Measurements from ENCODE around the gene TXK.

TXK gene

DNA sequence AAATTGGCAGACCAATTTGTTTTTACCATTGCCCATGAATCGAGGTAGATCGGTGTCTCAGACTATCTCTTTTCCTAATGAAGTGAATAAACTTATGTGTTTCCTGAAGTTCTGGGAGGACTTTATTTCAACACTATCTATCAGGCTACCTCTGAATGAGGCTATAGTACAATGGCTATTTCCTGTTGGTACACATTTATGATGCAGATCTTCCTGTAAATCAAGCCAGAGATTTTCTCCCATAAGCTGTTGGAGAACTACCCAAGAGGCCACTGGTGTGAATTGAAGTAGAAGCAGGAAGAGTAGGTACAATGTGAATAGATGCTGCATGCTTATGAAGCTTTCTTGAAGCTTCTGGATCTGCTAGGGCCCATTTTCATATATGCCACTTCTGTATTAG is 16.0 kb downstream of the TXK start:
- Histone ChIP-seq H3K79me2 (ENCODE audit: insufficient read depth, low read length) (no peaks in the 10 kb centered on the region), H3K27me3 (ENCODE audit: insufficient read depth, low read length) (peaks cover 5% of the 10 kb centered on the region; the same call in 1 of the 2 replicates), H4K20me1 (ENCODE audit: insufficient read depth, low read length) (no peaks in the 10 kb centered on the region), H3K9me2 (ENCODE audit: low read depth, low read length) (no peaks in the 10 kb centered on the region), H3K9ac (ENCODE audit: low read length) (no peak overlapping the region), H3K4me3 (ENCODE audit: low read depth, low read length, poor library complexity, severe bottlenecking) (no peak overlapping the region), H2AFZ (ENCODE audit: low read length) (no peak overlapping the region), H3K4me1 (ENCODE audit: insufficient read depth, low read length, severe bottlenecking) (no peaks in the 10 kb centered on the region), H3K9me3 (ENCODE audit: low read length) (no peaks in the 10 kb centered on the region), H3K4me2 (ENCODE audit: low read length) (no peak overlapping the region), H3K36me3 (ENCODE audit: insufficient read depth, low read length) (no peaks in the 10 kb centered on the region), H3K27ac (ENCODE audit: low read depth, low read length, poor library complexity, severe bottlenecking) (no peak overlapping the region), H3F3A (ENCODE audit: insufficient read depth, low read length) (no peaks in the 10 kb centered on the region)
- TF ChIP-seq EZH2 (IDR thresholded peaks at IDR 0.05; ENCODE audit: borderline replicate concordance, low read length): no peak
- TF ChIP-seq, protein P1, sequence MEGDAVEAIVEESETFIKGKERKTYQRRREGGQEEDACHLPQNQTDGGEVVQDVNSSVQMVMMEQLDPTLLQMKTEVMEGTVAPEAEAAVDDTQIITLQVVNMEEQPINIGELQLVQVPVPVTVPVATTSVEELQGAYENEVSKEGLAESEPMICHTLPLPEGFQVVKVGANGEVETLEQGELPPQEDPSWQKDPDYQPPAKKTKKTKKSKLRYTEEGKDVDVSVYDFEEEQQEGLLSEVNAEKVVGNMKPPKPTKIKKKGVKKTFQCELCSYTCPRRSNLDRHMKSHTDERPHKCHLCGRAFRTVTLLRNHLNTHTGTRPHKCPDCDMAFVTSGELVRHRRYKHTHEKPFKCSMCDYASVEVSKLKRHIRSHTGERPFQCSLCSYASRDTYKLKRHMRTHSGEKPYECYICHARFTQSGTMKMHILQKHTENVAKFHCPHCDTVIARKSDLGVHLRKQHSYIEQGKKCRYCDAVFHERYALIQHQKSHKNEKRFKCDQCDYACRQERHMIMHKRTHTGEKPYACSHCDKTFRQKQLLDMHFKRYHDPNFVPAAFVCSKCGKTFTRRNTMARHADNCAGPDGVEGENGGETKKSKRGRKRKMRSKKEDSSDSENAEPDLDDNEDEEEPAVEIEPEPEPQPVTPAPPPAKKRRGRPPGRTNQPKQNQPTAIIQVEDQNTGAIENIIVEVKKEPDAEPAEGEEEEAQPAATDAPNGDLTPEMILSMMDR (IDR thresholded peaks at IDR 0.05; ENCODE audit: low read length): no peak

DNA sequence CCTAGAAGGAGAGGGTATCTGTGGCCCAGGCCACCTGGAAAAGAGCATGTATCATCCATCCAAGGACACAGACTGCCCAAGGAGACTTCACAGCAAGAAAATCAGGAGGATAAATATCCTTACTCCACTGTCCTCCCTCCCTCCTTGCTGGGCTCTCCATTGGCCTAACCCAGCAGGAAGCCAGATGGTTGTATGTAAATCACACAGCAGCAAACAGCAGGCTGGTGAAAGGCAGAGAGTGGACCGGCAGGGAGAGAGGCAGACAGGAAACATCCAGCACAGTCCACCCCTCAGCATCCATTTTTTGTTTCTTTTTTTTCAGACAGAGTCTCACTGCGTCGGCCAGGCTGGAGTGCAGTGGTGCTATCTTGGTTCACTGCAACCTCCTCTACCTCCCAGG is 17.5 kb downstream of the TXK start:
- TF ChIP-seq EZH2 (IDR thresholded peaks at IDR 0.05; ENCODE audit: borderline replicate concordance, low read length): no peak
- TF ChIP-seq, protein P1 (IDR thresholded peaks at IDR 0.05; ENCODE audit: low read length): no peak
- H3K9me2 ChIP-seq (ENCODE audit: low read depth, low read length): no peaks in the 10 kb centered on the region
- no peak overlapping the region for H3K27ac ChIP-seq (ENCODE audit: low read depth, low read length, poor library complexity, severe bottlenecking)

DNA sequence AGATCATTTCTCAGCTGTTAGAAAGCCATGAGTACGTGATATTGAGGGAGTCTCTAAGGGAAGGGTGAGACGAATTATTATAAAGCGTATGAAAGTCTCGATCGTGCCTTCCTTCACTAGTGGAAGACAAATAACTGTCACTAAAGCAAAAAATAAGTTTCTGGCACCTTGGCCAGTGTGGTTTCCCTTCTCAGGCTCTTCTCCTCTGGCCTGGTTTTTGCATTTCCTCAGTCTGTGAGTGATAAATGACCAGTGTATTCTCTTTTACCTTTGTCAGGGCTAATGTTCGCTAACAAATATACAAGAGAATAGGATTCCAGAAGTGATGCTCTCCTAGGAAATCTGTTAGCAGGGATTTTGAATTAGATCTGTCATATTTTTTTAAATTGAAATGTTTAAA is 19.6 kb downstream of the TXK start:
- Histone ChIP-seq H3K4me3 (ENCODE audit: low read depth, low read length, poor library complexity, severe bottlenecking) (no peak overlapping the region), H3F3A (ENCODE audit: insufficient read depth, low read length) (no peaks in the 10 kb centered on the region), H3K79me2 (ENCODE audit: insufficient read depth, low read length) (no peaks in the 10 kb centered on the region), H3K4me1 (ENCODE audit: insufficient read depth, low read length, severe bottlenecking) (no peaks in the 10 kb centered on the region), H4K20me1 (ENCODE audit: insufficient read depth, low read length) (no peaks in the 10 kb centered on the region), H3K9me2 (ENCODE audit: low read depth, low read length) (no peaks in the 10 kb centered on the region), H3K36me3 (ENCODE audit: insufficient read depth, low read length) (no peaks in the 10 kb centered on the region), H3K27me3 (ENCODE audit: insufficient read depth, low read length) (peaks cover 5% of the 10 kb centered on the region; the same call in 1 of the 2 replicates), H3K9me3 (ENCODE audit: low read length) (no peaks in the 10 kb centered on the region), H3K4me2 (ENCODE audit: low read length) (no peak overlapping the region), H2AFZ (ENCODE audit: low read length) (no peak overlapping the region), H3K9ac (ENCODE audit: low read length) (no peak overlapping the region), H3K27ac (ENCODE audit: low read depth, low read length, poor library complexity, severe bottlenecking) (no peak overlapping the region)
- TF ChIP-seq EZH2 (IDR thresholded peaks at IDR 0.05; ENCODE audit: borderline replicate concordance, low read length): no peak
- TF ChIP-seq, protein P1 (IDR thresholded peaks at IDR 0.05; ENCODE audit: low read length): no peak

More for the DNA sequence above, 17.5 kb downstream of the TXK start:
- H3K9ac ChIP-seq (ENCODE audit: low read length): no peak overlapping the region
- no peak overlapping the region for H2AFZ ChIP-seq (ENCODE audit: low read length)
- H3K4me2 ChIP-seq (ENCODE audit: low read length): no peak overlapping the region
- H3K36me3 ChIP-seq (ENCODE audit: insufficient read depth, low read length): no peaks in the 10 kb centered on the region
- H3K27me3 ChIP-seq (ENCODE audit: insufficient read depth, low read length): peaks cover 5% of the 10 kb centered on the region; the same call in 1 of the 2 replicates
- no peaks in the 10 kb centered on the region for H3K4me1 ChIP-seq (ENCODE audit: insufficient read depth, low read length, severe bottlenecking)
- no peak overlapping the region for H3K4me3 ChIP-seq (ENCODE audit: low read depth, low read length, poor library complexity, severe bottlenecking)
- H3K9me3 ChIP-seq (ENCODE audit: low read length): no peaks in the 10 kb centered on the region
- no peaks in the 10 kb centered on the region for H3K79me2 ChIP-seq (ENCODE audit: insufficient read depth, low read length)
- H3F3A ChIP-seq (ENCODE audit: insufficient read depth, low read length): no peaks in the 10 kb centered on the region
- no peaks in the 10 kb centered on the region for H4K20me1 ChIP-seq (ENCODE audit: insufficient read depth, low read length)
